CD4-positive, alpha-beta T cell treated with Interleukin-2 at 100 ng/mL for 4 hours (primary cell): Measurements from ENCODE around the gene LMNTD2.
A peak's percentile ranks its signal among the peaks of the same experiment; 100 is the strongest.

Experiments used
- DNase-seq: peaks from one replicate; pipeline ENCODE4 v3.0.0-alpha.2; 2020; ENCODE audit warnings: low spot score

LMNTD2 gene

GRCh38 chr11:587978-588380 is 27.4 kb upstream of the LMNTD2 start:
- peak; percentile 78 for DNase-seq

GRCh38 chr11:587546-587945 is 27.0 kb upstream of the LMNTD2 start:
- no peak for DNase-seq

- no peak for DNase-seq
Measured at GRCh38 chr11:586376-587316, 26.1 kb upstream of the LMNTD2 start.

- DNase-seq = no peak
Measured at GRCh38 chr11:584287-584686, 23.7 kb upstream of the LMNTD2 start.

GRCh38 chr11:581752-582151 is 21.2 kb upstream of the LMNTD2 start:
- DNase-seq = no peak

GRCh38 chr11:581342-581741 is 20.8 kb upstream of the LMNTD2 start:
- no peak for DNase-seq

GRCh38 chr11:579830-580601 is 19.5 kb upstream of the LMNTD2 start:
- DNase-seq = no peak

GRCh38 chr11:578276-579035 is 17.9 kb upstream of the LMNTD2 start:
- DNase-seq = no peak

GRCh38 chr11:577611-577894 is 17.0 kb upstream of the LMNTD2 start:
- no peak for DNase-seq

- no peak for DNase-seq
Measured at GRCh38 chr11:576811-577610, 16.5 kb upstream of the LMNTD2 start.

GRCh38 chr11:575996-576768 is 15.6 kb upstream of the LMNTD2 start, which contains the start of gene PHRF1:
TSS of gene PHRF1 (plus strand) at chr11:576470. CDS start at chr11:581513, 5,043 bp downstream.
- DNase-seq = peak; percentile 95

GRCh38 chr11:575313-575995 is 14.9 kb upstream of the LMNTD2 start:
- no peak for DNase-seq

GRCh38 chr11:574632-575312 is 14.2 kb upstream of the LMNTD2 start:
- no peak for DNase-seq

- DNase-seq = peak; percentile 35
Measured at GRCh38 chr11:574031-574570, 13.6 kb upstream of the LMNTD2 start.

- no peak for DNase-seq
Measured at GRCh38 chr11:573146-573759, 12.7 kb upstream of the LMNTD2 start.

GRCh38 chr11:571802-572185 is 11.3 kb upstream of the LMNTD2 start:
- DNase-seq = no peak

GRCh38 chr11:569158-569885 is 8.8 kb upstream of the LMNTD2 start:
- no peak for DNase-seq
